DND-41 (cell line): ENCODE measurements around the gene DCLRE1C.
A peak's percentile ranks its signal among the peaks of the same experiment; 100 is the strongest.

ENCODE experiments used
- ATAC-seq: fragments of 200-7000 bp; cut with Tn5 transposase; 3 replicates; pipeline ENCODE4 v1.9.1; 2021; ENCODE audit warnings: low read depth; ENCODE audit not compliant: insufficient read depth
- DNase-seq: peaks from one replicate; pipeline ENCODE4 v3.0.0-alpha.2; 2020
- H2AFZ ChIP-seq: 2 replicates; pipeline ENCODE4 v1.6.0; 2012; ENCODE audit warnings: low read depth, low read length
- H3K27ac ChIP-seq: 2 replicates; pipeline ENCODE4 v1.5.1; 2012; ENCODE audit warnings: low read length, inconsistent platforms
- H3K27me3 ChIP-seq: fragments of 200-600 bp; sonication (generic); 2 replicates; pipeline ENCODE4 v1.6.0; 2012; ENCODE audit warnings: low read length, mild to moderate bottlenecking, inconsistent platforms; ENCODE audit not compliant: insufficient read depth, poor library complexity
- H3K36me3 ChIP-seq: 2 replicates; pipeline ENCODE4 v1.5.1; 2012; ENCODE audit warnings: low read length, inconsistent platforms; ENCODE audit not compliant: insufficient read depth
- H3K4me1 ChIP-seq: 2 replicates; pipeline ENCODE4 v1.5.1; 2012; ENCODE audit warnings: mild to moderate bottlenecking, low read length; ENCODE audit not compliant: insufficient read depth
- H3K4me2 ChIP-seq: 2 replicates; pipeline ENCODE4 v1.6.0; 2012; ENCODE audit warnings: mild to moderate bottlenecking, moderate library complexity, low read length, inconsistent platforms; ENCODE audit not compliant: insufficient read depth
- H3K4me3 ChIP-seq, 2 experiments: fragments of 200-600 bp in 1 of 2; shearing (Covaris generic) in 1 of 2; 2 replicates each; pipeline ENCODE4 v1.5.1; 2012 to 2016; ENCODE audit warnings: inconsistent platforms in 2 of 2, low read length in 2 of 2, mild to moderate bottlenecking in 2 of 2, low read depth in 1 of 2, moderate library complexity in 1 of 2
- H3K79me2 ChIP-seq: 2 replicates; pipeline ENCODE4 v1.6.0; 2012; ENCODE audit warnings: low read length, inconsistent platforms; ENCODE audit not compliant: insufficient read depth
- H3K9ac ChIP-seq: 2 replicates; pipeline ENCODE4 v1.6.0; 2012; ENCODE audit warnings: low read depth, mild to moderate bottlenecking, inconsistent platforms, low read length, moderate library complexity
- H3K9me3 ChIP-seq: 2 replicates; pipeline ENCODE4 v1.5.1; 2012; ENCODE audit warnings: low read length, moderate library complexity, mild to moderate bottlenecking, inconsistent platforms; ENCODE audit not compliant: insufficient read depth, severe bottlenecking
- H4K20me1 ChIP-seq: 2 replicates; pipeline ENCODE4 v1.6.0; 2012; ENCODE audit warnings: low read length; ENCODE audit not compliant: insufficient read depth
- CTCF ChIP-seq: IDR thresholded peaks from 2 replicates; pipeline ENCODE4 v1.5.1; 2012; ENCODE audit warnings: borderline replicate concordance, low read length, moderate library complexity, mild to moderate bottlenecking; ENCODE audit not compliant: poor library complexity, severe bottlenecking; ENCODE audit errors: extremely low read depth
- EZH2 ChIP-seq: IDR thresholded peaks from 3 replicates; pipeline ENCODE4 v1.6.1; 2012; ENCODE audit warnings: borderline replicate concordance, low read depth, mild to moderate bottlenecking, moderate library complexity, low read length, inconsistent platforms; ENCODE audit not compliant: severe bottlenecking

Gene DCLRE1C

DNA sequence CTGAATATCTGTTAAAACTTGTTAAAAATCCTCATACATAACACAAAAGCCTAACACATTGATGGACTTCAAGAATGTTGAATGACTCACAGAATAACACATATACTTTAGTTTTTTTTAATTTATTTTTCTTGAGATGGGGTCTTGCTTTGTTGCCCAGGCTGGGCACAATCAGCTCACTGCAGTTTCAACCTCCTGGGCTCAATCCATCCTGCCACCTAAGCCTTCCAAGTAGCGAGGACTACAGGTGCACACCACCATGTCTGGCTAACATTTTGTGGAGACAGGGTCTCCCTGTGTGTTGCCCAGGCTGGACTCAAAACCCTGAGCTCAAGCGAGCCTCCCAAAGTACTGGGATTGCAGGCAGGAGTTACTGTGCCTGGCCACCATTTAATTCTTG lies 47.1 kb downstream of the DCLRE1C start:
- peaks cover 93% of the 10 kb centered on the region for H3K36me3 ChIP-seq
- no peak overlapping the region for H3K27ac ChIP-seq
- no peak overlapping the region for H3K4me3 ChIP-seq
- H3K79me2 ChIP-seq = peaks cover 5% of the 10 kb centered on the region
- no peaks in the 10 kb centered on the region for H3K27me3 ChIP-seq
- ATAC-seq (no peak), DNase-seq (no peak)
- no peak overlapping the region for H3K4me2 ChIP-seq
- H2AFZ ChIP-seq = no peak overlapping the region
- peaks cover 8% of the 10 kb centered on the region for H3K9me3 ChIP-seq
- no peak for TF ChIP-seq EZH2
- no peak for TF ChIP-seq CTCF
- H4K20me1 ChIP-seq = no peaks in the 10 kb centered on the region; the same call in 1 of the 2 replicates
- no peak overlapping the region for H3K9ac ChIP-seq
- H3K4me1 ChIP-seq = no peaks in the 10 kb centered on the region

DNA sequence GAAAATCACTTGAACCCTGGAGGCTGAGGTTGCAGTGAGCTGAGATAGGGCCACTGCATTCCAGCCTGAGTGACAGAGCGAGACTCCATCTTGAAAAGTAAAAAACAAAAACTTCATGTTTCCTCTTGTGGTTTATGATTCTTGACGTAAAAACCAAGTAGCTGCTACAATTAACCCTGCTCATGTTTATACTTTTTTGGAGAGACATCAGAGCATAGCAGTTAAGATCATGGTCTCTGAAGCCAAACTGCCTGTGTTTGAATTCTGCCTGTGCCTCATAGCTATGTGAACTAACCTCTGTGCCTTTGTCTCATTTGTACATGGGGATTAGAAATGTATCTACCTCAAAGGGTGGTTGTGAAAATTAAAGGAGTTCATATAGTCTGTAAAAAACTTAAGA lies 48.0 kb downstream of the DCLRE1C start:
- ATAC-seq (no peak), DNase-seq (no peak)
- H3K27ac ChIP-seq = no peak overlapping the region

GRCh38 chr10:14904864-14905263 lies 49.0 kb downstream of the DCLRE1C start:
- H2AFZ ChIP-seq = no peak overlapping the region
- H4K20me1 ChIP-seq = no peaks in the 10 kb centered on the region; the same call in 1 of the 2 replicates
- H3K9me3 ChIP-seq = peaks cover 8% of the 10 kb centered on the region
- H3K4me2 ChIP-seq = no peak overlapping the region
- H3K79me2 ChIP-seq = peaks cover 6% of the 10 kb centered on the region; the same call in 1 of the 2 replicates
- TF ChIP-seq EZH2 = no peak
- no peak for TF ChIP-seq CTCF
- no peak overlapping the region for H3K9ac ChIP-seq
- H3K36me3 ChIP-seq = peaks cover 92% of the 10 kb centered on the region
- DNase-seq = no peak
- H3K27ac ChIP-seq = no peak overlapping the region
- H3K4me1 ChIP-seq = no peaks in the 10 kb centered on the region
- H3K27me3 ChIP-seq = no peaks in the 10 kb centered on the region
- ATAC-seq = no peak
- H3K4me3 ChIP-seq = no peak overlapping the region

More for the DNA sequence above, 48.0 kb downstream of the DCLRE1C start:
- Histone ChIP-seq H3K79me2 (peaks cover 6% of the 10 kb centered on the region), H3K9me3 (peaks cover 8% of the 10 kb centered on the region), H3K36me3 (peaks cover 94% of the 10 kb centered on the region), H3K27me3 (no peaks in the 10 kb centered on the region), H3K9ac (no peak overlapping the region), H3K4me3 (no peak overlapping the region), H4K20me1 (no peaks in the 10 kb centered on the region; the same call in 1 of the 2 replicates), H3K4me1 (no peaks in the 10 kb centered on the region), H3K4me2 (no peak overlapping the region), H2AFZ (no peak overlapping the region)
- no peak for TF ChIP-seq EZH2
- TF ChIP-seq CTCF = no peak

DNA sequence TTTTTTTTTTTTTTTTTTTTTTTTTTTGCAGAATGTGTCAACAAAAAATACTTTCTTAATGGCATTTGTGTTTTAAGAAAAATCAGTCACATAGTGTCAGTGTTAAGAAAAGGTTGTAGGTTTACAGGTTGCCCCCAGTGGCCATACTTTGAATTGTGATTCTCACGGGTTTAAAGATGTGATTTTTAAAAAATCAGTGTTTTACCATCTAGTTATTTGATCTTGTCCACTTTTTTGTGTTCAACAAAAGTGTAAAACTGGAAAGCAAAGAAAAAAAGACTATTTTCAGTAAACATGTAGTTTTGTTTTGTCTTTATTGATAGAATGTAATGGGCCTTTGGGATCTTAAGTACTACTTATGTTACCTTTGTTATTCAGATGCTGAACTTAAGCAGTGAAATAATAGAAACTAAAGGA lies 49.6 kb downstream of the DCLRE1C start:
- DNase-seq (no peak), ATAC-seq (peak; percentile 73; the same call in 2 of the 3 replicates)
- H3K36me3 ChIP-seq = peaks cover 93% of the 10 kb centered on the region

More for the DNA sequence above, 49.6 kb downstream of the DCLRE1C start:
- no peak overlapping the region for H3K9ac ChIP-seq
- H4K20me1 ChIP-seq = peaks cover 2% of the 10 kb centered on the region; the same call in 1 of the 2 replicates
- no peak overlapping the region for H2AFZ ChIP-seq
- H3K9me3 ChIP-seq = peaks cover 8% of the 10 kb centered on the region
- no peak overlapping the region for H3K4me3 ChIP-seq
- TF ChIP-seq CTCF (peak; percentile 64), EZH2 (no peak)
- no peaks in the 10 kb centered on the region for H3K4me1 ChIP-seq
- H3K79me2 ChIP-seq = peaks cover 12% of the 10 kb centered on the region; the same call in 1 of the 2 replicates
- H3K27ac ChIP-seq = no peak overlapping the region
- no peak overlapping the region for H3K4me2 ChIP-seq
- no peaks in the 10 kb centered on the region for H3K27me3 ChIP-seq
